ENCODE measurements around the gene ELF2. TPM values are rescaled to one million over a fixed set of nuclear protein-coding genes. Genes with fewer than 3 reads are reported as not detected.
"Not testable (repeated sequence)": the region's sequence is repeated elsewhere in the genome, so short reads cannot be mapped to it uniquely, and the experiment has no call there.

ELF2 gene
- total RNA-seq, 2 experiments from 2014 or later = 24.2 to 29.7 TPM

DNA sequence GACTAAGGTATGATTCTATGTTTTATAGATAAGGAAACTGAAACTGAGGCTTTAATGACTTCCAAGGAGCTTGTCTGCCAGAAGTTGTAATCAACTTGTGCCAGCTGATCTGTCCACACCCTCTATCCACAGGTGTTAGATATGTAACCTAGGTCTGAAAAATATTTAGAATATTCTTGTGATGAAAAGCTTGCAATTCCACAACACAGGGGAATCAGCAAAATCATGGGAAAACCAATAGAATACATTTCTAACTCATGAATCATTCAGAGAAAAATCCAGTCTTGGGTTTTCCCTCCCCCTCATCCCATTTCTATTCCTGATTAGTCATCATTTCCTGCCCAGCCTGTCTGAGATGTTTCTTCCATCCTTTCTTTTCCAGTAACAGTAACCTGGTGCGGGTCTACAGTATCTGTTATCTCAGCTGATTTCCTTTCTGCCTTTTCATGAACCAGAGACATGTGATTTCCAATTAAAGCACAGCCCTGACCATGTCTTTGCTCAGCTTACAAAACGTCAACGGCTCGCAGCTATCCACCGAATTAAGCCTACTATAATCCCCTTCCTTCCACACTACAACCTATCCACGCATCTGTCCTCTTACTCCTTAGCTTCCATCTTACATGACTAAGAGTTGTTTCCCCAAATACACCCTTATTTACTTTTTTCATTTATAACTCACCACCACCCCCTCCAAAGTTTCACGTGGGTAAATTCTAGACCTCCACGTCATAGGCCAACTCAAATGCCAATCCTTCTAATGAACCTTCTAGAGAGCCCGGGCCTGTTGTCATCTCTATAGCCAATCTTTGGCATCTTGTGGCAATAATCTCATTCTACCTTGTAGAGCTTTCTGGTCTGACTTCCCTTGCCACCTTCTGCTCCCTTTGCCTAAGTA is 162.4 kb downstream of the ELF2 start:
- CTCF ChIA-PET = interaction anchor here (0.6 to 2.4 kb wide), 4 partner anchors 16 to 772 kb away, joined by 3 to 15 read pairs (median 4); no protein-coding TSS in a partner anchor
- POLR2A ChIA-PET = interaction anchor here (0.6 to 2.3 kb wide), 12 partner anchors 10 to 542 kb away, joined by 3 to 11 read pairs (median 4); partner anchors contain the start of genes NAA15, NDUFC1 and SETD7
- H3K36me3 Mint-ChIP-seq = peaks cover 9% of the 10 kb centered on the region
- H3K9me3 Mint-ChIP-seq = no peaks in the 10 kb centered on the region
- intact Hi-C loops (cut with micrococcal nuclease) = loop anchor here (1.0 to 5.0 kb wide), 9 partner anchors 69 to 1510 kb away; partner anchors contain the start of genes ELMOD2, NAA15 and SLC7A11
- H3K27me3 Mint-ChIP-seq = no peaks in the 10 kb centered on the region
- peak; percentile 56 for DNase-seq
- H3K4me1 Mint-ChIP-seq (ENCODE audit: low read depth) = peaks cover 37% of the 10 kb centered on the region
- peak overlapping the region; percentile 89 for H3K4me3 Mint-ChIP-seq
- peak overlapping the region; percentile 94 for H3K27ac Mint-ChIP-seq

DNA sequence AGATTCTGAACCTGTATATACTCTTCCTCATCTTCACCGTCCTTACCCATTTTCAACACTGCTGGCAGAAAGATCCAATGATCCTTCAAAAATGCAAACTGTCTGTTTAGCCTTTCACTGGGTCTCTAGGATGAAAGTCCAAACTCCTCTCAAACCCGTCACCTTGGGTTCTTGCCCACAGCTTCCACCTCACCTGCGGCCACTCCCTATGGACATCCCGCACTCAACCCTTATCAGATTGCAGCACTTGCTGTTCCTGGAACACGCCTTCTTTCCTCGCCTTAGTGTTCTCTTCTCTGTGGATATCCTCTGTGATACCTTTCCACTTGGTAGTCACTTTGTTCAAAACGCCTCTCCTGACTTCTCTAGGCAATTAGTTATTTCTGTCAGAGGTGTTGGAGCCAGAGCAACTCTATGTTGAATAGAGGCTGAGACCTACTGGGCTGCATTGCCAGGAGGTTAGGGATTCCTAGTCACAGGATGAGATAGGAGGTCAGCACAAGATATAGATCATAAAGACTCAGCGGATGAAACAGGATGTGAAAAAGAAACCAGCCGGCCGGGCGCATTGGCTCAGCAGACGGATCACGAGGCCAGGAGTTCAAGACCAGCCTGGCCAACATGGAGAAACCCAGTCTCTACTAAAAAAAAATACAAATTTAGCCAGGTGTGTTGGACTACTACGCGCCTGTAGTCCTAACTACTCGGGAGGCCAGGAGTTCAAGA is 165.6 kb downstream of the ELF2 start:
- DNase-seq = no peak
- ChIA-PET POLR2A (no interaction called here), CTCF (no interaction called here)
- peaks cover 6% of the 10 kb centered on the region for H3K9me3 Mint-ChIP-seq
- intact Hi-C loops (cut with micrococcal nuclease) = no loop called here
- no peaks in the 10 kb centered on the region for H3K27me3 Mint-ChIP-seq
- H3K4me1 Mint-ChIP-seq (ENCODE audit: low read depth) = peaks cover 19% of the 10 kb centered on the region
- no peak overlapping the region for H3K27ac Mint-ChIP-seq
- no peak overlapping the region for H3K4me3 Mint-ChIP-seq
- H3K36me3 Mint-ChIP-seq = peaks cover 2% of the 10 kb centered on the region

DNA sequence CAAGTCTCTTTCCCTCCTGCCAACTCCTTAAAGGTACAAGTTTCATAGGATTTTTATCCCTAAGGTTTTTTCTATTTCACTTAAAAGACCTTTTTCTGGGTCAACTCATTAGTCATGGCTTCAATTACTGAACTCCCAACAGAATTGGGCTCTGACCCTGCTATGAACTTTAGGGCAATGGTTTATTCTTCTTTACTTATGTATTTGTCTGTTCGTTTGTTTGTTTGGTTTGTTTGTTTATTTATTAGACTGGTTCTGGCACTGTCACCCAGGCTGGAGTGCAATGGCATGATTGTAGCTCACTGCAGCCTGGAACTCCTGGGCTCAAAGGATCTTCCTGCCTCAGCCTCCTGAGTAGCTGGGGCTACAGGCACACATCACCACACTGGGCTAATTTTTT is 167.3 kb downstream of the ELF2 start:
- H3K36me3 Mint-ChIP-seq = no peaks in the 10 kb centered on the region
- POLR2A ChIA-PET = no interaction called here
- CTCF ChIA-PET = interaction anchor here (0.8 to 1.2 kb wide), 2 partner anchors 21 to 138 kb away, joined by 3 to 4 read pairs; no protein-coding TSS in a partner anchor
- H3K4me3 Mint-ChIP-seq = no peak overlapping the region
- intact Hi-C loops (cut with micrococcal nuclease) = no loop called here
- peaks cover 13% of the 10 kb centered on the region for H3K4me1 Mint-ChIP-seq (ENCODE audit: low read depth)
- DNase-seq = no peak
- H3K9me3 Mint-ChIP-seq = peaks cover 6% of the 10 kb centered on the region
- no peak overlapping the region for H3K27ac Mint-ChIP-seq
- H3K27me3 Mint-ChIP-seq = no peaks in the 10 kb centered on the region

DNA sequence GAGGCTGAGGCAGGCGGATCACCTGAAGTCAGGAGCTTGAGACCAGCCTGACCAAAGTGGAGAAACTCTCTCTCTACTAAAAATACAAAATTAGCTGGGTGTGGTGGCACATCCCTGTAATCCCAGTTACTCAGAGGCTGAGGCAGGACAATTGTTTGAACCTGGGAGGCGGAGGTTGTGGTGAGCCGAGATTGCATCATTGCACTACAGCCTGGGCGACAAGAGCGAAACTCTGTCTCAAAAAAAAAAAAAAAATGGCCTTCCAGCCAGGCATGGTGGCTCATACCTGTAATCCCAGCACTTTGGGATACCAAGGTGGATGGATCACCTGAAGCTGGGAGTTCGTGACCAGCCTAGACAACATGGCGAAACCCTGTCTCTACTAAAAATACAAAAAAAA is 168.7 kb downstream of the ELF2 start:
- H3K4me1 Mint-ChIP-seq (ENCODE audit: low read depth); H3K4me3 Mint-ChIP-seq; POLR2A ChIA-PET; H3K36me3 Mint-ChIP-seq; H3K27me3 Mint-ChIP-seq; DNase-seq; intact Hi-C loops (cut with micrococcal nuclease); H3K9me3 Mint-ChIP-seq; H3K27ac Mint-ChIP-seq: not testable (repeated sequence)
- CTCF ChIA-PET = interaction anchor here (1.2 kb wide), 1 partner anchor 22 kb away, joined by 3 read pairs; no protein-coding TSS in a partner anchor

DNA sequence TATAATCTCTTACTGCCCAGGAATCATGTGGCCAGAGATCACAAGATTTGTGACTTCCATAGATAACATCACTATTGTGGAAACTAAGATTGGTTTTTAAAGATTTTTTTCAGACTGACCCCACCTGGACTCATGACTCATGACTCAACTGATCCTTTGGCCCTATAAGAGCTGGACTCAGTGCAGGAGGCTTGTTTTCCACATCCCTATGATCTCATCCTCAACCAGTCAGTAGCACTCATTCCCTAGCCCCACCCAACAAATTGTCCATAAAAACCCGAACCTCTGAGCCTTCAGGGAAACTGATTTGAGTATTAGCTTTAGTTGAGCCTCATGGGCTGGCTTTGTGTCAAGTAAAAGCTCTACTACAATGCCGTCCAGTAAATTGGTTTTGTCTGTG is 169.4 kb downstream of the ELF2 start:
- ChIA-PET POLR2A (no interaction called here), CTCF (interaction anchor here (1.4 kb wide), 1 partner anchor 23 kb away, joined by 5 read pairs; no protein-coding TSS in a partner anchor)
- intact Hi-C loops (cut with micrococcal nuclease) = no loop called here
- Mint-ChIP-seq H3K27me3 (no peaks in the 10 kb centered on the region), H3K36me3 (no peaks in the 10 kb centered on the region), H3K9me3 (peaks cover 6% of the 10 kb centered on the region), H3K4me3 (no peak overlapping the region), H3K4me1 (ENCODE audit: low read depth) (no peaks in the 10 kb centered on the region), H3K27ac (no peak overlapping the region)
- DNase-seq = no peak

Other genes starting within 250 kb of the ELF2 start
- 10 to 100 TPM; 12.2 to 14.3 TPM for gene NOCT, start 161.4 kb downstream of the ELF2 start, total RNA-seq
- under 1 TPM in 1 of 2 experiments, not detected in 1; 0.22 TPM for gene MGARP, start 103.0 kb upstream of the ELF2 start, total RNA-seq
- 10 to 100 TPM; 91.2 to 95.8 TPM for gene NAA15, start 124.3 kb upstream of the ELF2 start, total RNA-seq
- 10 to 100 TPM; 51.2 to 52.4 TPM for gene NDUFC1, start 125.3 kb upstream of the ELF2 start, total RNA-seq

Data from activated CD4-positive, alpha-beta memory T cell treated with anti-CD3 and anti-CD28 coated beads for 36 hours (primary cell).